Right lobe of liver (tissue), 4 donors: ENCODE results near the gene FAM47E.

ENCODE experiments used
- CTCF ChIP-seq, 4 donors: fragments of 200-600 bp in 3 of 4; fragments of 450-650 bp in 1 of 4; IDR thresholded peaks; one replicate each; pipeline versions ENCODE4 v1.5.1 to v1.8.0; 2016 to 2022; ENCODE audit warnings: antibody characterized with exemption in 4 of 4, mild to moderate bottlenecking in 2 of 4
- POLR2A ChIP-seq: fragments of 450-650 bp; IDR thresholded peaks from one replicate; pipeline ENCODE4 v1.6.1; 2017; ENCODE audit warnings: antibody characterized with exemption, mild to moderate bottlenecking
- donor health status: DM: no; HTN: no; CAD: no.
- donor health status: DM: no; HTN: no; CAD: no.
- donor health status: DM: no; HTN: yes; CAD: no.

- no peak for TF ChIP-seq CTCF (IDR thresholded peaks at IDR 0.05)
- no peak for TF ChIP-seq POLR2A
These were observed 9.1 kb downstream of the FAM47E start for GRCh38 chr4:76260571-76260970.
